Fibroblast of skin of right biceps (primary cell): ENCODE measurements around the gene BRCC3.
"Not testable (repeated sequence)": the region's sequence is repeated elsewhere in the genome, so short reads cannot be mapped to it uniquely, and the experiment has no call there.

Experiments
- DNase-seq: peaks from one replicate; pipeline ENCODE4 v3.0.0-alpha.2; 2013

Gene BRCC3

GRCh38 chrX:155148166-155148565 lies 76.9 kb downstream of the BRCC3 start:
- not testable (repeated sequence) for DNase-seq

- DNase-seq: no peak
Observed at GRCh38 chrX:155148724-155149537, 77.6 kb downstream of the BRCC3 start.

GRCh38 chrX:155169881-155170280 lies 98.6 kb downstream of the BRCC3 start:
- no peak for DNase-seq
